ENCODE data around the gene BCAR1.

The BCAR1 gene

DNA sequence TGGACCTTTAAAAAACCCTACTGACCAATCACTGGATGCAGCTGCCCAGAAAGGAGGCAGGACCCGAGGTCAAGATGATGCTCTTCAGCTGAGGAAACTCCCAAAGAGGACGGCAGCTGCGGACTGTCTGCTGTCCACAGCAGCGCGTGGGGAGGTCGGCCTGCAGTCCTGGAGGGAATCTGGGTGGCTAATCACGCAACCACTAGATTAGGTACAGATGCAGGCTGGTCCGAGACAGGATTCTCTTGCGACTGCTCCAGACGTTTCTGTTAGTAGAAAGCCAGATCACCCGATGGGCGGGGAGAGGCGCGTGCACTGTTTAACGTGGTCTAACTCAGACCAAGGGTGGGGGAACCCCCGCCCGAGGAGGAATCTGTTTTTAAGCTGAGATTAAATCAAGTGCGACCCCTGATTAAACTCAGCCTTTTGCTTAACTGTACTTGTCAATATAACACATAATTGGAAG is 53.3 kb downstream of the BCAR1 start:
- DNase-seq: no peak

- DNase-seq: no peak
These were observed 53.8 kb downstream of the BCAR1 start for GRCh38 chr16:75197522-75198134.

- no peak for DNase-seq
These were observed 54.6 kb downstream of the BCAR1 start for GRCh38 chr16:75196836-75197235.

- no peak for DNase-seq
These were observed 55.3 kb downstream of the BCAR1 start for GRCh38 chr16:75195811-75196790.

DNA sequence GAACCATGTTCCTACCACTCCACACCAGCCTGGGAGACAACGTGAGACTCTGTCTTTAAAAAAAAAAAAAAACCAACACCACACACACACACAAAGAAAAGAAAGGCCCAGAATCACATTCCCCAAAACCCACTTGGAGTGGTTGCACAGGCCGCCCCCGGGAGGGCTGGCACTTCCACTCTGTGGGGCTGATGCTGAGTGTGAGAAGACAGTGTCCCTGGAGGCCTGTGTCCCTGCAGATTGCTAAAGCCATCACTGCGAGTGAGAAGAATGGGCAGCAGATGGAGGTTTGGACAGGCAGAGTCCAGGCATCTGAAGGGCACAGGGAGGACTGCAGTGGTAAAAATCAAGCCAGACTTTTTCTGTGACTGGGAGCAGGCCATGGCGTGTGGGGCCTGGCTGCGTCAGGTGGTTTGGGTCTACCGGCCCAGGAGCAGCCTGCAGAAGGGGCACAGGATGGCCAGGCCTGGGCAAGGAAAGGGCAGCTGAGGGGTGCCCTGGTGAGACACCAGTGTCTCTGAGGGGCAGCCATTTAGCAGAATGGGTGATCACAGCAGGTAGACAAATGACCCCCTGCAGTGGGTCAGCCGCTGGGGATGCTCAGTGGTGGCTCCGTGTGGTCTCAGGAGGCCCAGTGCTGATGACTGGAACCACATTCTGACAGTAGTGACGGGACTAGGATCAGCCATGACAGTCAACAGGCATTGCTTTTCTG is 57.5 kb downstream of the BCAR1 start:
- DNase-seq: no peak

- no peak for DNase-seq
These were observed 58.2 kb downstream of the BCAR1 start for GRCh38 chr16:75193265-75193650.

- DNase-seq: no peak
These were observed 58.7 kb downstream of the BCAR1 start for GRCh38 chr16:75192606-75193264.

DNA sequence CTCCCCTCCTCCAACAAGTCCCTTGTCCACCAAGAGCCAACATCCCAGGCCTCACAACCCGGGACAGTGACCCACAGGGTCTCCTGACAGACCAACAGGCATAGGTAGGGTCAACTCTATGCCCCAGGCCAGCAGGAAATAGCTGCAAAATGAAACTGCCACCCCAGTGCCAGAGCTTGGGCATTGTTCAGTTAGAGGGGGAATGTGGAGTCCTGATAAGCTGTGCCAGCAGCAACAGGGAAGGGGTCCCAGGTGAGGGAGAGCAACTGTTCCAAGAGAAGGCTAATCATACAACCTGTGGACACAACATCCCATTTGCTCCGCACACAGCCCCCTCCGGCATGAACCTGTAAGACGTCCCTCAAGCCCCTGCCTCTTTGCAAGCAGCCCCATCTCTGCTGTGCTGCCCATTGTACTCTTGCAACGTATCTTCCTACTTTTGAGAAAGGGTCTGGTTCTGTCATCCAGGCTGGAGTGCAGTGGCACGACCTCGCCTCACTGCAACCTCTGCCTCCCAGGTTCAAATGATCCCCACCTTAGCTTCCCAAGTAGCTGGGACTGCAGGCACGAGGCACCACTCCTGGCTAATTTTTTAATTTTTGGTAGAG is 61.7 kb downstream of the BCAR1 start:
- DNase-seq: no peak

GRCh38 chr16:75188832-75189477 is 62.5 kb downstream of the BCAR1 start:
- no peak for DNase-seq

GRCh38 chr16:75181630-75182029 is 69.8 kb downstream of the BCAR1 start:
- DNase-seq: no peak

- no peak for DNase-seq
These were observed 72.2 kb downstream of the BCAR1 start for GRCh38 chr16:75179208-75179607.

All from NCI-H2227 treated with DMSO at 0.1 percent for 48 hours (cell line).